ENCODE results near the gene LMF1.

LMF1 gene

DNA sequence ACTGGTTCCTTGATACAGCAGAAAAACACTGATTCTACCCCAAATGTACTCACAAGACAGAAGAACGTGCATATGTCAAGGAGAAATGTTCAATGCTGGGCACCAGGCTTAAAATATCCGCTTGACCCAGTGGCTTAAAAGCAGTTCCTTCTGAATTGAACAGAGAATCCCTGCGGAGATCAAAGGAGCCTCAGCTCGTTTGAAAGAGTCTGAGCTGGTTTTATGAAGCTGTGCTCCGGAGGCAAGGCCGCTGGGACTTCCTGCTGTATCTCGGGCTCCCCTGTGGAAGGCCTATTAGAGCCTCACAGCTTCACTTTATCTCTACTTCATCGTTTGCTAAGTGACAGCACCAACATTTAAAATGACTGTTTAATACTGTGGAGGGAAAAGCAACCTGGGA, 2.2 kb downstream of the LMF1 start:
- ATAC-seq (replicated peaks) (no peak), DNase-seq (no peak)
- Mint-ChIP-seq H3K4me3 (peak overlapping the region; percentile 71 to 73), H3K36me3 (ENCODE audit: insufficient read depth) (peaks cover 17% of the 10 kb centered on the region), H3K9me3 (no peaks in the 10 kb centered on the region), H3K27me3 (no peaks in the 10 kb centered on the region), H3K27ac (no peak overlapping the region), H3K4me1 (ENCODE audit: low read depth in 2 of 2) (peaks cover 29% of the 10 kb centered on the region in 2 donors)

DNA sequence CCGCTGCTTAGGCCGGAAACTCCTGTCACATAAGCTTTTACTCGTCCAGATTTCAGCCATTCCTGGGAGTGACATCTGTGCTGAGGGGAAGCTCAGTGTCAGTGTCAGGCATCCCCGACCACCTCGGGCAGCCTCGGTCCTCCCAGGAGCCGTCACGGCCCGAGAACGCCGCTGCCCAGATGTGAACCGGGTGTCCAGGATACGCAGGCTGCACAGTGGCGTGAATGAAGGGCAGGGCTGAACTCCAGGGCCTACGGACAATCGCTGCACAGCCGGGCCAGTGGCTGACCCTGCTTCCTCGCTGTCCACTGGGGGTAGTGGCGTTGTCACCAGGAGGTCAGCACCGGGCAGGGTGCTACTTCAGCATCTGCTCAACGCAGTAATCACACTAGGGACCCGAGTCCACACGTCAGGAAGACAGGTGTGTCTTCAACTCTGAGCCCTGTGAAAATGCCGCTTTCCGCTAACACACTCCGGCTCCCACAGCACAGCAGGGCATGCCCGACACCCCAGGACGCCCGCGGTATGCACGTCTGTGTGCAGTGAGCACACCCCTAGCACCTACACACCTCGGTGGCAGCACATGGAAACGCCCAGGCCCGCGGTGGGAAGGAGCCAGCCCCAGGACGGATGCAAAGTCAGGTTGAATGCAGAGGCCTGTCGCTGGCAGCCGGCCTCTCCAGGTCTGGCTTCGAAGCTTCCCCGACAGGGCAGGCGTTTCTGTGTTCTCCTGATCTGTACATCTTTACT, 3.1 kb downstream of the LMF1 start:
- ATAC-seq (replicated peaks) (no peak), DNase-seq (no peak)
- H3K27ac Mint-ChIP-seq = no peak overlapping the region
- peaks cover 17% of the 10 kb centered on the region for H3K36me3 Mint-ChIP-seq (ENCODE audit: insufficient read depth)
- H3K4me3 Mint-ChIP-seq = peak overlapping the region in 1 of 2 donors; percentile 71
- no peaks in the 10 kb centered on the region for H3K9me3 Mint-ChIP-seq
- peaks cover 32 to 34% of the 10 kb centered on the region in 2 donors for H3K4me1 Mint-ChIP-seq (ENCODE audit: low read depth in 2 of 2)
- no peaks in the 10 kb centered on the region for H3K27me3 Mint-ChIP-seq

DNA sequence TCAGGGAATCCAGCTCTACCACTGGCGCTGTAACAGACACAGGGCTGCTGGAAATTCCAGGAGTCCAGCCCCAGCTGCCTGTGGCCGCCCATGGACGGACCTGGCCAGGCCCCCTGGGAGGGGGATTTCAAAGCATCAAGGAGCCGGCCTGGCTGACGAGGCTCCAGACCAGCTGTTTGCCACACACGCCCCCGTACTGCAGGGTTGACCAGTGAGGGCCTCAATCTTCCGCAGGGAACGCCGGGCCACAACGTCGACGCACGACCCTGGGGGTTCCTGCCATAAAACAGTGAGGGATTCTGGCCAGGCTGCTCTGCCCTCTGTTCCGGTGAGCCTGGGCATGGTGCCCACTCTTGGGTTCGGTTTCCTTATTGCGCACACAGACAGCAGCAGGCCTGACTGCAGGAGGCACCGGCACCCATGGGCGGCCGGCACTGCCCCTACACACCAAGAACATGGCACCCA, 3.7 kb downstream of the LMF1 start:
- no peaks in the 10 kb centered on the region for H3K27me3 Mint-ChIP-seq
- DNase-seq (no peak), ATAC-seq (replicated peaks) (no peak)
- H3K36me3 Mint-ChIP-seq (ENCODE audit: insufficient read depth) = peaks cover 17% of the 10 kb centered on the region
- no peak overlapping the region for H3K4me3 Mint-ChIP-seq
- H3K27ac Mint-ChIP-seq = no peak overlapping the region
- no peaks in the 10 kb centered on the region for H3K9me3 Mint-ChIP-seq
- H3K4me1 Mint-ChIP-seq (ENCODE audit: low read depth in 2 of 2) = peaks cover 32 to 34% of the 10 kb centered on the region in 2 donors

DNA sequence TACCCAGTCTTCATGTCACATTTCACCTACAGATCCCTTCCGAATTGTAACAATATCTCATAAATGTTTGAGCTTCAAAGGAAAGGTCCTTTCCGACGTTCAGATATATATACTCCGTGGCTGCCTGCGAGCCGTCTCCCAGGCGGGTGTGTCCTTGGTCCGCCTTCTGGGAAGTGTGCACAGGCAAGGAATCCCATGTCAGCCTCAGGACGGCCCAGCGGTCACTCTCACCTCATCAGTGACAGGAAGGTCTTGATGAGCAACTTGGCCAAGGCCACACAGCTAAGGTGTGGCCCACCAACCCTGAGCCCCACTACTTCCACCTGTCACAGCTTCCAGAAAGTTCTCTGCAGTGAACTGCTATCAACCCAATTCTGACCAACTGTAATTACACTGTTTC, 4.3 kb downstream of the LMF1 start:
- H3K9me3 Mint-ChIP-seq = no peaks in the 10 kb centered on the region
- DNase-seq (no peak), ATAC-seq (replicated peaks) (no peak)
- no peak overlapping the region for H3K4me3 Mint-ChIP-seq
- H3K4me1 Mint-ChIP-seq (ENCODE audit: low read depth in 2 of 2) = peaks cover 32 to 33% of the 10 kb centered on the region in 2 donors
- no peak overlapping the region for H3K27ac Mint-ChIP-seq
- H3K36me3 Mint-ChIP-seq (ENCODE audit: insufficient read depth) = peaks cover 17% of the 10 kb centered on the region
- no peaks in the 10 kb centered on the region for H3K27me3 Mint-ChIP-seq

DNA sequence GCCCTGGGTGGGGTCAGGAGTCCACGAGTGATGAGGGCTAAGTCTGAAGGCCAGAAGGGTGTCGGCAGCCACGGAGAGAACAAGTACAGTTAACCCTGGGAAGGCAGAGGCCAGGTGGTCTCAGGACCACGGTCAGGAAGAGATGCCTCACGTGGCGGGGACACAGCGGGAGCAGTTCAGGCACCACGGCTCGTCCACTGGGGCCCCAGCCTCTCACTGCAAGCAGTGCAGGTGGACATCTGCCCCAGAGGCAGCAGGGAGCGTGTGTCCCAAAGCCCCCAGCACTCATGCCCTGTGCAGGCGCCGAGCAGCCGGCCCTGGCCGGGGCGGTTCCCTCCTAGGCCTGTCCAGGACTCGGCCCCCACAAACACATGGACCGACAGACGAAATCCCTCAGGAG, 4.7 kb downstream of the LMF1 start:
- ATAC-seq (replicated peaks) = no peak
- peaks cover 31 to 32% of the 10 kb centered on the region in 2 donors for H3K4me1 Mint-ChIP-seq (ENCODE audit: low read depth in 2 of 2)
- H3K9me3 Mint-ChIP-seq = no peaks in the 10 kb centered on the region
- no peak for DNase-seq
- H3K27me3 Mint-ChIP-seq = no peaks in the 10 kb centered on the region
- H3K4me3 Mint-ChIP-seq = no peak overlapping the region
- H3K27ac Mint-ChIP-seq = no peak overlapping the region
- H3K36me3 Mint-ChIP-seq (ENCODE audit: insufficient read depth) = peaks cover 17% of the 10 kb centered on the region

DNA sequence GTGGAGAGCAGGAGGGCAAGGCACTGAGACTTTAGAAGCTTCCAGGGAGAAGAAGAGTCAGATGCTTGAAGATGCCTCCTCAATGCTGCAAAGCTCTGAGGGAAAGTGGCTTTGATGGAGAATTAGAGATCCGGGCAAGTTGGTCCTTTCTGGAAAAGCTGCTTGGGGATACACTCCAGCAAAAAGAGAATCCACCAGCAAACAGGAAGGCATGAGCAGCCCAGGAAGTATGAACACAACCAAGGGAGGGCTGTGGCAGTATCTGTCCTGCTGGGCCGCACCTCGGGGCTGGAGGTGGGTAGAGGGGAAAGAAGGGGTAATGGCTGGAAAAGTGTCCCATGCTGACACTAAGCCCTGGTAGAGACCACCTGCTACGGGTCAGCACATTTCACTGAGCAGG, 5.3 kb downstream of the LMF1 start:
- H3K4me1 Mint-ChIP-seq (ENCODE audit: low read depth in 2 of 2) = peaks cover 31 to 32% of the 10 kb centered on the region in 2 donors
- H3K27ac Mint-ChIP-seq = peak overlapping the region; percentile 32 to 86
- peak overlapping the region in 1 of 2 donors; percentile 80 for H3K4me3 Mint-ChIP-seq

DNA sequence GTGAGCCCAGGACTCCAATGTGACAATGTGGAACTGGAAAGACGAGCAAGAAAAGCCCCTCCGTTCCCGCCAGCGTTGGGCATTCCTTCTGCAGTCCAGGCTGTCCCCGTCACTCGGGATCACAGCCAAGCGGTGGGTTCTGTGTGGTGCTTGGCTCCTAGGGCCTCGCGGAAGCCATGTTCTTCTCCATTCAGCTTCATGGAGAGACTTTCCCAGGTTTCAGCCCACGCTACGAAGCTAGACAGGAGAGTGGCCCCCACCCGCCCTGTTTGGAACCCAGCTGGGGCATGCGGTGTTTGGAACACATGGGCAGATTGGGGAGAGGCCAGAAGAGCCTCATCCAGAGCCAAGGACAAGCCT, 5.8 kb downstream of the LMF1 start:
- Mint-ChIP-seq H3K27ac (peak overlapping the region; percentile 85 to 86), H3K36me3 (ENCODE audit: insufficient read depth) (peaks cover 15% of the 10 kb centered on the region), H3K27me3 (no peaks in the 10 kb centered on the region), H3K9me3 (no peaks in the 10 kb centered on the region), H3K4me1 (ENCODE audit: low read depth in 2 of 2) (peaks cover 31 to 32% of the 10 kb centered on the region in 2 donors), H3K4me3 (peak overlapping the region; percentile 78 to 80)
- ATAC-seq (replicated peaks) (no peak), DNase-seq (no peak)

More for the DNA sequence above, 5.3 kb downstream of the LMF1 start:
- no peaks in the 10 kb centered on the region for H3K27me3 Mint-ChIP-seq
- H3K9me3 Mint-ChIP-seq = no peaks in the 10 kb centered on the region
- ATAC-seq (replicated peaks) = no peak
- H3K36me3 Mint-ChIP-seq (ENCODE audit: insufficient read depth) = peaks cover 17% of the 10 kb centered on the region
- no peak for DNase-seq

DNA sequence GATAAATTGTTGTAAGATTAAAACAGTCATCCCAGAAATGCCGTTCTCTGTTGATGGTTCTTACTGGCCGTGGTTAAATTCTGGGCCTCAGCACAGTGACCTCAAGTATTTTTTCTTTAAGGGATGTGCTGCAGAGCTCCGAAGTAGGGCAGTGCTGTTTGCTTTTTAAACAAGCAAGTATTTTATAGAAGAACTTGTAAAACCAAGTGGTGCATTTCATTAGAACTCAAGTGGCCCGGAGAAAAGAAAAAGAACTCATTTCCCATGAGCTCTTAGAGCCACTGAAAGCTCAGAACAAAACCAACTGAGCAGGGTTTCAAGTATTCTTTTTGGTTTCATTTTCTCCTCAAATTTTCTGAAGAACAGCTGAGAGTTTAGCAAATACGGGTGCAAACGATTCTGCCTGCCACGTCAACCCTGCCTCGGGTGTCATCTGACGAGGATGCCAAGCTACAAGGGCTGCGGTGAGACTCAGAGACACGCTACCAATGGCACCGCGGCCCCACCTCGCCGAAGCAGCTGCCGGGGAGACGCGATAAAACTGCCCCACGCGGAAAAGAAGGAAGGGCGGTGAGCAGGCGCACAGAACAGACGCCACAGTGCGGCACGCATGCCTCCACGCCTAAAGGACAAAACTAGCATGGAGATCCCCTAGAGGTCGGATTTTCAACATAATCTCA, 6.3 kb downstream of the LMF1 start:
- Mint-ChIP-seq H3K27me3 (no peaks in the 10 kb centered on the region), H3K27ac (peak overlapping the region; percentile 85 to 86), H3K4me3 (peak overlapping the region; percentile 78 to 80), H3K9me3 (no peaks in the 10 kb centered on the region), H3K4me1 (ENCODE audit: low read depth in 2 of 2) (peaks cover 34 to 35% of the 10 kb centered on the region in 2 donors), H3K36me3 (ENCODE audit: insufficient read depth) (peaks cover 14% of the 10 kb centered on the region)
- ATAC-seq (replicated peaks) (peak; percentile 93), DNase-seq (peak; percentile 43 to 54 (median 50))

DNA sequence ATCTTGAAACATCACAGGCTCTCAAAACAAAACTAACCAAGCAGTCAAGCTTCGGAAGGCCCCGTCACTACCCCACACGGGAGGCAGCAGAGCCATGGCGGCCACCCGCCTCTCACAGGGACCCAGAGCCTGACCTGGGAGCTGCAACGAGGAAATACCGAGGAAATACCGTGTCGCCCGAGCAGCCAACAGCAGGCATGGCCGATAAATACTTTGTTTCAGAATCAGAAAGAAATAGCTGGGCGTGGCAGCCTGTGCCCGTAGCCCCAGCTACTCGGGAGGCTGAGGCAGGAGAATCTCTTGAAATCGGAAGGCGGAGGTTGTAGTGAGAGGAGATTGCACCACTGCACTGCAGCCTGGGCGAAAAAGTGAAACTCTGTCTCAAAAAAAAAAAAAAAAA, 6.9 kb downstream of the LMF1 start:
- H3K4me1 Mint-ChIP-seq (ENCODE audit: low read depth in 2 of 2) = peaks cover 37 to 41% of the 10 kb centered on the region in 2 donors

DNA sequence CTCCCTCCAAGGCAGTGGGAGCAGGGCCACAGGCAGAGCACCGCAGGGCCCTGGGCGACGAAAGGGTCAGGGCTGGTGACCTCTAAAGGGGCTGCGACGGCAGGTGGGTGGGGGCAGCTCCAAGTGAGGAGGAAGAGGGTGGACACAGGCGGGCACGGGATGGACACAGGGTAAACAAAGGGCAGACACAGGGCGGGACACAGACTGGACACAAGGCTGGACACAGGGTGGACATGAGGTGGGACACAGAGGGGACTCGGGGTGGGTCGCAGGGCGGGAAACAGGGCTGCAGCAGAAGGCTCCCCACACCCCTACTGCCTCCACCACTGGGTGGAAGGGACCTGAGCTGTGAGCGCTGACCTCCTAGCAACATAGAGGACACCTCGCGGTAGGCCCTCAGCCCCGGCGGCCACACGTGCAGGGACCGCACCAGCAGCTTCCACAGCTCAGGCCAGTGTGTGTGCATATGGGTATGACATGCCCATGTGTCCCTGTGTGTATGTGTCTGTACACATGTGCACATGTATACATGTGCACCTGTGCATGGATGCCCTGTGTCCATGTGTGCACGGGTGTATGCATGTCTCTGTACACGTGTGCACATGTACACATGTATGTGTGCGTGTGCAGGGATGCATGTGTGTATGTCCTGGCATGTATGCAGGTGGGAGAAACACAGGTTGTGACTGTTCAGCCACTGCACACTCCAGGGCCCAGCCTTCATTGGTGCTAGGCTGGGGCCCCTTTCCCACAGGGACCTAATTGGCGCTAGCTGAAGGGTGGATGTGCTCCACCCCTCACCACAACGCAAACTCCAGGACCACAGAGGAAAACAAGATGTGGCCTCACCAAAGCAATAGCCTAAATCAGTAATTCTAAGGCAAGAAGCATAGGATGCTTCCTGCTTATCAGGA, 7.6 kb downstream of the LMF1 start:
- Mint-ChIP-seq H3K4me1 (ENCODE audit: low read depth in 2 of 2) (peaks cover 33 to 38% of the 10 kb centered on the region in 2 donors), H3K27ac (peak overlapping the region; percentile 85 to 90), H3K27me3 (no peaks in the 10 kb centered on the region), H3K36me3 (ENCODE audit: insufficient read depth) (peaks cover 14% of the 10 kb centered on the region), H3K9me3 (no peaks in the 10 kb centered on the region), H3K4me3 (peak overlapping the region; percentile 78 to 80)
- DNase-seq (no peak), ATAC-seq (replicated peaks) (no peak)

More for the DNA sequence above, 6.9 kb downstream of the LMF1 start:
- H3K4me3 Mint-ChIP-seq = peak overlapping the region; percentile 78 to 80
- ATAC-seq (replicated peaks) = peak; percentile 21
- no peak for DNase-seq
- H3K27me3 Mint-ChIP-seq = no peaks in the 10 kb centered on the region
- peaks cover 14% of the 10 kb centered on the region for H3K36me3 Mint-ChIP-seq (ENCODE audit: insufficient read depth)
- peak overlapping the region; percentile 85 to 90 for H3K27ac Mint-ChIP-seq
- no peaks in the 10 kb centered on the region for H3K9me3 Mint-ChIP-seq

DNA sequence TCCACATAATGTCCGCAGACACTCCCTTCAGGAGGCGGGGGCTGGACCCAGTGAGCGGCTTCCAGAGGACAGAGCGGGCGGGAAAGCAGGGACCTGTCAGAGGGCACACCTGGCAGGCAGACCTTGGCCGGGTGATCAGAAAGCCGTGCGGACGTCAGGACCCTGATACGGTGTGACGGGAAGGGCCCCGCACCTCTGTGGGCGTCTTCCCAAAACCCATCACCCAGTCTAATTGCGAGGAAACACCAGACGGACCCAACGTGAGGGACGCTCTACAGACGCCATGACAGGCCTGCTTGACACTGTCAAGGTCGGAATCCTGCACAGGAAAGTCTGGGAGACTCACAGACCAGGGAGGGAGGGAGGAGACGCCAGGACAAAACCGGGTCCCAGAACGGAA, 8.4 kb downstream of the LMF1 start:
- H3K27ac Mint-ChIP-seq = peak overlapping the region in 1 of 2 donors; percentile 46

DNA sequence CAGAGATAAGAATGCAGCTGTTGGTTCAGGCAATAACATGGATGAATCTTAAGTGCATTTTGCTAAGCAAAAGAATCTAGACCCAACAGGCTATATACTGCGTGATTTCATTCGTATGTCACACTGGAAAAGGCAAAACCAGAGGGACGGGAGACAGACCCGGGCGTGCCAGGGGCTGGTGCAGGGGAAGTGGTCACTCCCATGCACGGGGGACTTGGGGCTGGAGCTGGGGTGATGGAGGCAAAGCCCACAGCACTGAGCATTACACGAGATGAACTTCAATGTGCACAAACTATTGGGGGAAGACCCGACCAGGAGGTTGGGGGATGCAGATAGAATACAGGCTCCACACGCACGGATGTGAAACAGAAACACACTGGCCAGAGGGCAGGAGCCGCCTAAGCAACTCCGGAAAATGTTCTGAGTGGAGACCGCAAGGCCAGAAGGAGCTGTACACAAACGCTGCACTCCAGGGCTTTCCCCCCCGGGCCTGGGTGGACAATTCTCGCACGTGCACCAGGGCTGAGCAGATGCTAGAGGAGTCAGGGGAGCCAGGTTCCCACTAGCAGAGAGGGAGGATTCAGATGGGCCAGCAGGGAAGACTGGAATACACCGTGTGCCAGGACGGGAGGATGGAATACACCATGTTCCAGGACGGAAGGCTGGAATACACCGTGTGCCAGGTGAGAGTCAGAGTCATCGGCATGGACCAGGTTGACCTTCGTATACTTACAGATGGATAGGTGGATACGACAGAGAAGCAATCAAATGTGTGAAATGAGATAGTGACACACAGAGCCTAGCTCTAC, 11.3 kb downstream of the LMF1 start:
- Mint-ChIP-seq H3K27ac (peak overlapping the region in 1 of 2 donors; percentile 29), H3K4me1 (ENCODE audit: low read depth in 2 of 2) (peaks cover 19 to 30% of the 10 kb centered on the region in 2 donors), H3K9me3 (no peaks in the 10 kb centered on the region), H3K4me3 (no peak overlapping the region), H3K27me3 (no peaks in the 10 kb centered on the region), H3K36me3 (ENCODE audit: insufficient read depth) (peaks cover 1% of the 10 kb centered on the region)
- DNase-seq (no peak), ATAC-seq (replicated peaks) (no peak)

More for the DNA sequence above, 8.4 kb downstream of the LMF1 start:
- no peak for ATAC-seq (replicated peaks)
- peaks cover 33 to 38% of the 10 kb centered on the region in 2 donors for H3K4me1 Mint-ChIP-seq (ENCODE audit: low read depth in 2 of 2)
- no peak for DNase-seq
- no peak overlapping the region for H3K4me3 Mint-ChIP-seq
- H3K9me3 Mint-ChIP-seq = no peaks in the 10 kb centered on the region
- no peaks in the 10 kb centered on the region for H3K27me3 Mint-ChIP-seq
- H3K36me3 Mint-ChIP-seq (ENCODE audit: insufficient read depth) = peaks cover 12% of the 10 kb centered on the region

Measured in effector memory CD8-positive, alpha-beta T cell (primary cell).